Globus pallidus (tissue), 1 donor: ENCODE data around the gene LRRC71.

ENCODE experiments used
- DNase-seq: peaks from one replicate; pipeline ENCODE4 v3.0.0-alpha.2; 2015; ENCODE audit warnings: low spot score

LRRC71 gene

DNA sequence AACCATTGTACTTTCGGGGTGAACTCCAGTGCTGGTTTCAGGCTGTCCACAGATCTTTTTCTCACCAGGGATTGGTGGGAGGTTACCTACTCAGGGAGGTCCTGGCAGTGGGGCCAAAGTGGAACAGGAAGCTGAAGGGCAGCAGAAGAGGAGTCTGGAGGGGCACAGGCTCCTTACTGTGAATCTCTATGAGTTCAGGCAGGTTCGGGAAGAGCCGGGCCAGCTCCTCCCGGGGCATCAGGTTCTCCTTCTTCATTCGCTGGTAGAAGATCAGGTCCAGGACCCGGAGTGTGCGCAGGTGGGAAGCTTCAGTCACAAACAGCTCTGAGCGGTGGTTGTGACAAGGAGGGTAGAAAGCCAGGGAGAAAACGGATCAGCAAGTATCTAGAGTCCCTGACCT, 26.7 kb downstream of the LRRC71 start:
- no peak for DNase-seq

GRCh38 chr1:156947818-156948525, 27.5 kb downstream of the LRRC71 start:
- no peak for DNase-seq

DNA sequence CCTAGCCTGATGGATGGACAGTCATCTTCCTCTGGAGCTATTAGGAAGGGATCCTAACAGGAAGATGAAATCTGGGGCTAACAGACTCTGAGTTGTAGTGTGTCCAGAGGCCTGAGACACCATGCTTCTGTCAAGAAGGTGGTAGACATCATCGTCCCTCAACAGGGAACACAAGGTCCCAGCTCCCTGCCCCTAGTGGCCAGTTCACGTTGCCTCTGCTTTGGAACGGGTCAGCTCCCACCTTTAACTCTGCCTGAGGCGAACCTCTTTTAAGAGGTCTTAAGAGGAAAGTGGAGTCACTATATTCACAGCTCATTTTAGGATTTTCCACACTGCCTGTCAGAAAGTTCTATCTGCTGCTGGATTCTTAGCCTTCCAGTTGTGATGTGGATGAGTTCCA, 28.3 kb downstream of the LRRC71 start:
- no peak for DNase-seq

DNA sequence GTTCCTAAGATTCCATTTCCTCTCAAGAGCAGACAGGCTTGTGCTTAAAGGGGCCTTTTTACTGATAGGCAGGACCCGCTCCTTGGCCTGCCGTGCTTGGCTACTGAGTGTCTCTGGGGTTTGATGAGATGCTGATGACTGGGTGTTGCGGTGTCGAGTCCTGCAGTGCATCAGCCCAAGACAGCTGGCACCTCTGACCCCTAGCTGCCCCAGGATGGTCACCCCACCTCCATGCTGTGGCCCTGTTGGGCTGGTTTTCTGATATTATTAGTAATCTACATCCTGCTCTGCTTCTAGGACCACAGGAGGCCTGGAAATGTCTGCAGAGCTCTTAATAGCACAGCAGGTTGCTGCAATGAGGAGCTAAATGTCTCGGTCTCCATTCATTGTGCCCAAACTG, 28.7 kb downstream of the LRRC71 start:
- DNase-seq, result no peak

- DNase-seq, result no peak
Measured at GRCh38 chr1:156951371-156951770, 30.9 kb downstream of the LRRC71 start.

- no peak for DNase-seq
Measured at GRCh38 chr1:156953571-156953970, 33.1 kb downstream of the LRRC71 start.

- DNase-seq, result no peak
Measured at GRCh38 chr1:156956333-156956732, 35.9 kb downstream of the LRRC71 start.

- no peak for DNase-seq
Measured at GRCh38 chr1:156957634-156958033, 37.2 kb downstream of the LRRC71 start.

DNA sequence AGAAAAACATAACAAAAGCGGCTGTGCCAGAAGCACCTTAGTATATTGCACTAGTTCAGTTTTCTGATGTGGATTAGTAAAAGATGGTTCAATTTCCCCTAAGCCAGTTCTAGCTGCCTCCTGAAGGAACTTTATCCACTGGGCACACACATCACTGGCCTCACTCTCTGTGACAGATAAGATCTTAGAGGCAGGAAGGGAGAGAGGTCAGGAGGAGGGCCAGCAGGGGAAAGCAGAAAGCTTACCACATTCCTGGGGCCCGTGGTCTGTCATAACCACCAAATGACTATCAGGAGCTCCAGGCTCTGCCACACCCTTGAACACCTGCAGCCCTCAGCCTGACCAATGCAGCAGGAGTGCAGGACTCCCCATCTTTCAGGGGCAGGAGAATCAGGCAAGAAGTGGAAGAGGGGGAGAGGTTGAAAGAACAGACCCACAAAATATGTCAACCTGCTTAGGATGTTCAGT, 37.8 kb downstream of the LRRC71 start:
- DNase-seq, result no peak

GRCh38 chr1:156959414-156959813, 39.0 kb downstream of the LRRC71 start:
- DNase-seq, result no peak

DNA sequence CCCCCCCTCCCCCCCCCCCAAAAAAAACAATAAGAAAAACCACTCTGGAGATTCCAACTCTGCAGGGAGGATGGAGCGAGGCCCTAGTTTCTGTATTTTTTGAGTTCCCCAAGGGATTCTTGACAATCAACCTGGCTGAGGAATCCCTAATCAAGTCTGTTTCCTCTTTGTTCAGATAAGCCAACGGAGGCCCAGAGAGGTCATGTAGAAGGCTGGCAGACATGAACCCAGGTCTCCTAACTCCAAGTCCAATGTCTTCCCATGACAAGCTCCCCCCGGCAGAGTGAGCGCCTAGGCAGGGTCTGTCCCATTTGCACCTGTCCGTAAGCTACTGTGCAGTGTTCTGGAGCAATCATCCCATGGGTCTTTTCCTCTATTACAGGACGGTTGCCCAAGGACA, 39.5 kb downstream of the LRRC71 start:
- DNase-seq, result no peak

- DNase-seq, result no peak
Measured at GRCh38 chr1:156961709-156962108, 41.3 kb downstream of the LRRC71 start.

- DNase-seq, result peak; percentile 11
Measured at GRCh38 chr1:156963621-156964020, 43.2 kb downstream of the LRRC71 start.

- DNase-seq, result no peak
Measured at GRCh38 chr1:156964441-156964840, 44.0 kb downstream of the LRRC71 start.

- DNase-seq, result no peak
Measured at GRCh38 chr1:156969496-156969895, 49.1 kb downstream of the LRRC71 start.

GRCh38 chr1:156970017-156970416, 49.6 kb downstream of the LRRC71 start:
- no peak for DNase-seq

DNA sequence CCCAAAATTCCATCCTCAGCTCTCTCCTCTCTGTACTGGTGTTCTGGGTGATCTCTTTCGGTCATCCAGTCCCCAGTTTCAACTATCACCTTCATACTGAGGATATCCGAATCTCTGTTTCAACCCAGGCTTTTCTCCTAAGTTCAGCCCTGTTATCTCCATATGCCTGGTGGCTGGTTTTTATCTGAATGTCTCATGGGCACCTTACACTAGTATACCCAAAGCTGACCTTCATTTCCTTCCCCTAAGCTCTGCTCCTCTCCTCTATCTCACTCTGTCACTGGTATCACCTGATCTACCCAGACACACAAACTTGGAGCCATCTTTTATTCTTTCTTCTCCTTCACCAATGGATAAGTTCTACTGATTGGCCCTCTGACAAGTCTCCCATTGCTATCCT, 53.0 kb downstream of the LRRC71 start:
- DNase-seq, result no peak

- DNase-seq, result no peak
Measured at GRCh38 chr1:156975084-156975483, 54.7 kb downstream of the LRRC71 start.

GRCh38 chr1:156980551-156980950, 60.1 kb downstream of the LRRC71 start:
- DNase-seq, result no peak
